HG02759 (cell line): ENCODE results near the gene UBE2G2.
A peak's percentile ranks its signal among the peaks of the same experiment; 100 is the strongest.
"Not testable (repeated sequence)": the region's sequence is repeated elsewhere in the genome, so short reads cannot be mapped to it uniquely, and the experiment has no call there.

Experiments used
- ATAC-seq: cut with Tn5 transposase; IDR thresholded peaks from one replicate; pipeline ENCODE4 v1.9.1; 2021; ENCODE audit warnings: mild to moderate bottlenecking, moderate library complexity; ENCODE audit not compliant: unreplicated experiment

UBE2G2 gene

GRCh38 chr21:44836666-44837471 lies 35.2 kb upstream of the UBE2G2 start:
- ATAC-seq, result no peak

- no peak for ATAC-seq
Observed at GRCh38 chr21:44836349-44836665, 34.7 kb upstream of the UBE2G2 start.

GRCh38 chr21:44835647-44835973 lies 34.0 kb upstream of the UBE2G2 start:
- ATAC-seq, result no peak

- ATAC-seq, result no peak
Observed at GRCh38 chr21:44834951-44835646, 33.5 kb upstream of the UBE2G2 start.

- no peak for ATAC-seq
Observed at GRCh38 chr21:44834231-44834950, 32.8 kb upstream of the UBE2G2 start.

- no peak for ATAC-seq
Observed at GRCh38 chr21:44833663-44834062, 32.0 kb upstream of the UBE2G2 start.

- ATAC-seq, result not testable (repeated sequence)
Observed at GRCh38 chr21:44832516-44833255, 31.1 kb upstream of the UBE2G2 start.

- ATAC-seq, result no peak
Observed at GRCh38 chr21:44831227-44831860, 29.7 kb upstream of the UBE2G2 start.

GRCh38 chr21:44829507-44830092 lies 28.0 kb upstream of the UBE2G2 start:
- ATAC-seq, result no peak

GRCh38 chr21:44828362-44829056 lies 26.9 kb upstream of the UBE2G2 start:
- ATAC-seq, result no peak

GRCh38 chr21:44823179-44823660 lies 21.6 kb upstream of the UBE2G2 start:
- no peak for ATAC-seq

- ATAC-seq, result no peak
Observed at GRCh38 chr21:44822484-44823178, 21.0 kb upstream of the UBE2G2 start.

- ATAC-seq, result no peak
Observed at GRCh38 chr21:44820851-44821250, 19.2 kb upstream of the UBE2G2 start.

- no peak for ATAC-seq
Observed at GRCh38 chr21:44819283-44820243, 17.9 kb upstream of the UBE2G2 start.

GRCh38 chr21:44818640-44819011 lies 17.0 kb upstream of the UBE2G2 start:
- no peak for ATAC-seq

- peak; percentile 73 for ATAC-seq
Observed at GRCh38 chr21:44817914-44818639, 16.5 kb upstream of the UBE2G2 start, which contains the start of gene SUMO3. SUMO3 (minus strand) TSS chr21:44818062; CDS start chr21:44817968, 94 bp downstream.

GRCh38 chr21:44817506-44817880 lies 15.9 kb upstream of the UBE2G2 start:
- ATAC-seq, result peak; percentile 78
